Trophoblast cell (in vitro differentiated cells and primary cell): ENCODE data around the gene ZDHHC22.
A peak's percentile ranks its signal among the peaks of the same experiment; 100 is the strongest.

ENCODE experiments used
- DNase-seq, 2 donors: peaks; one replicate each; pipeline ENCODE4 v3.0.0-alpha.2; 2016
- H2AFZ ChIP-seq: 2 replicates; pipeline ENCODE4 v1.6.1; 2013; ENCODE audit warnings: low read length, moderate library complexity, mild to moderate bottlenecking; ENCODE audit not compliant: insufficient read depth, poor library complexity
- H2AK5ac ChIP-seq: 2 replicates; pipeline ENCODE4 v1.6.1; 2013; ENCODE audit warnings: mild to moderate bottlenecking, low read length
- H2BK120ac ChIP-seq: 2 replicates; pipeline ENCODE4 v1.6.1; 2013; ENCODE audit warnings: low read length, mild to moderate bottlenecking, moderate library complexity; ENCODE audit not compliant: insufficient read depth, poor library complexity
- H2BK12ac ChIP-seq: 2 replicates; pipeline ENCODE4 v1.6.1; 2013; ENCODE audit warnings: mild to moderate bottlenecking, low read length, moderate library complexity
- H2BK5ac ChIP-seq: 2 replicates; pipeline ENCODE4 v1.6.1; 2013; ENCODE audit warnings: low read length, low read depth, moderate library complexity, mild to moderate bottlenecking; ENCODE audit not compliant: poor library complexity
- H3K14ac ChIP-seq: 2 replicates; pipeline ENCODE4 v1.6.1; 2013; ENCODE audit warnings: mild to moderate bottlenecking, low read length
- H3K18ac ChIP-seq: 2 replicates; pipeline ENCODE4 v1.6.1; 2013; ENCODE audit warnings: mild to moderate bottlenecking, low read length
- H3K23ac ChIP-seq: 2 replicates; pipeline ENCODE4 v1.6.1; 2013; ENCODE audit warnings: low read length
- H3K27ac ChIP-seq: 2 replicates; pipeline ENCODE4 v1.5.1; 2013; ENCODE audit warnings: low read depth, mild to moderate bottlenecking, inconsistent platforms, low read length, moderate library complexity
- H3K27me3 ChIP-seq: 2 replicates; pipeline ENCODE4 v1.6.1; 2013; ENCODE audit warnings: inconsistent platforms, mild to moderate bottlenecking, low read length, moderate library complexity; ENCODE audit not compliant: insufficient read depth
- H3K36me3 ChIP-seq, 2 experiments: 1 replicate in 1 of 2; 2 replicates in 1 of 2; pipeline ENCODE4 v1.6.1; 2013; ENCODE audit warnings: low read length in 2 of 2, mild to moderate bottlenecking in 2 of 2, moderate library complexity in 1 of 2; ENCODE audit not compliant: insufficient read depth in 2 of 2, control insufficient read depth in 1 of 2
- H3K4ac ChIP-seq: 2 replicates; pipeline ENCODE4 v1.6.1; 2013; ENCODE audit warnings: low read depth, mild to moderate bottlenecking, low read length, moderate library complexity
- H3K4me1 ChIP-seq, 2 experiments: 1 replicate in 1 of 2; 2 replicates in 1 of 2; pipeline ENCODE4 v1.6.1; 2013; ENCODE audit warnings: low read length in 2 of 2, mild to moderate bottlenecking in 2 of 2, moderate library complexity in 1 of 2; ENCODE audit not compliant: insufficient read depth in 2 of 2, control insufficient read depth in 1 of 2
- H3K4me2 ChIP-seq: 2 replicates; pipeline ENCODE4 v1.6.1; 2013; ENCODE audit warnings: inconsistent platforms, mild to moderate bottlenecking, low read length, moderate library complexity
- H3K4me3 ChIP-seq: 2 replicates; pipeline ENCODE4 v1.5.1; 2013; ENCODE audit warnings: mild to moderate bottlenecking, low read depth, low read length, inconsistent platforms
- H3K79me1 ChIP-seq: one replicate; pipeline ENCODE4 v1.6.1; 2013; ENCODE audit warnings: low read length
- H3K79me2 ChIP-seq: 2 replicates; pipeline ENCODE4 v1.6.1; 2013; ENCODE audit warnings: low read length, mild to moderate bottlenecking; ENCODE audit not compliant: control insufficient read depth, insufficient read depth, poor library complexity
- H3K9ac ChIP-seq: 2 replicates; pipeline ENCODE4 v1.6.1; 2013; ENCODE audit warnings: mild to moderate bottlenecking, low read length
- H3K9me3 ChIP-seq: 2 replicates; pipeline ENCODE4 v1.6.1; 2013; ENCODE audit warnings: low read depth, mild to moderate bottlenecking, control low read depth, inconsistent platforms, low read length; ENCODE audit not compliant: insufficient read depth
- H4K12ac ChIP-seq: 2 replicates; pipeline ENCODE4 v1.6.1; 2013; ENCODE audit warnings: low read depth, mild to moderate bottlenecking, low read length, moderate library complexity
- H4K8ac ChIP-seq: 2 replicates; pipeline ENCODE4 v1.6.1; 2013; ENCODE audit warnings: low read depth, mild to moderate bottlenecking, low read length, moderate library complexity
- H4K91ac ChIP-seq: one replicate; pipeline ENCODE4 v1.6.1; 2013; ENCODE audit warnings: low read depth, mild to moderate bottlenecking, low read length, moderate library complexity
- WGBS: extraction: QIAGEN DNeasy Blood & Tissue Kit; methylation state at CpG from one replicate; pipeline ENCODE4 v1.1.7; 2013; ENCODE audit warnings: missing lambda C conversion rate; ENCODE audit not compliant: insufficient read length, insufficient coverage; ENCODE audit errors: extremely low coverage; 5-methylcytosine and 5-hydroxymethylcytosine counted together

The ZDHHC22 gene

GRCh38 chr14:77097006-77097699, 44.4 kb downstream of the ZDHHC22 start:
- H4K12ac ChIP-seq, result peak overlapping the region; percentile 55
- peak overlapping the region; percentile 76 for H2AFZ ChIP-seq
- H3K23ac ChIP-seq, result no peak overlapping the region
- peak overlapping the region; percentile 55 for H2BK12ac ChIP-seq
- peak overlapping the region; percentile 80 for H3K27ac ChIP-seq
- H2BK5ac ChIP-seq, result peak overlapping the region; percentile 63
- no peaks in the 10 kb centered on the region for H3K9me3 ChIP-seq
- H3K18ac ChIP-seq, result peak overlapping the region; percentile 58
- WGBS, result no CpG with 5 or more reads among the region's 20 CpGs
- H4K91ac ChIP-seq, result peak overlapping the region; percentile 87
- peak overlapping the region; percentile 59 for H3K4me2 ChIP-seq
- H3K27me3 ChIP-seq, result no peaks in the 10 kb centered on the region
- peak overlapping the region; percentile 59 for H2AK5ac ChIP-seq
- H3K4ac ChIP-seq, result peak overlapping the region; percentile 68
- H3K79me2 ChIP-seq, result peaks cover 14% of the 10 kb centered on the region
- peak overlapping the region; percentile 85 for H2BK120ac ChIP-seq
- peaks cover 4 to 9% of the 10 kb centered on the region in 2 experiments for H3K4me1 ChIP-seq
- DNase-seq, result peak in 1 of 2 donors; percentile 55
- no peaks in the 10 kb centered on the region for H3K36me3 ChIP-seq
- peak overlapping the region; percentile 79 for H3K14ac ChIP-seq
- peak overlapping the region; percentile 72 for H4K8ac ChIP-seq
- H3K79me1 ChIP-seq, result peaks cover 14% of the 10 kb centered on the region
- peak overlapping the region; percentile 73 for H3K9ac ChIP-seq
- H3K4me3 ChIP-seq, result peak overlapping the region; percentile 81

GRCh38 chr14:77094672-77095284, 46.8 kb downstream of the ZDHHC22 start:
- Histone ChIP-seq H2AK5ac (no peak overlapping the region), H3K36me3 (peaks cover 0 to 1% of the 10 kb centered on the region in 2 experiments), H3K14ac (no peak overlapping the region), H4K8ac (no peak overlapping the region), H2BK120ac (no peak overlapping the region), H3K79me2 (peaks cover 13% of the 10 kb centered on the region), H3K4ac (no peak overlapping the region), H2BK5ac (no peak overlapping the region), H3K27ac (no peak overlapping the region), H2AFZ (no peak overlapping the region), H3K27me3 (no peaks in the 10 kb centered on the region), H4K12ac (no peak overlapping the region), H3K23ac (no peak overlapping the region), H3K79me1 (peaks cover 14% of the 10 kb centered on the region), H3K4me2 (no peak overlapping the region), H3K9ac (no peak overlapping the region), H3K4me3 (no peak overlapping the region), H4K91ac (no peak overlapping the region), H2BK12ac (no peak overlapping the region), H3K9me3 (no peaks in the 10 kb centered on the region), H3K18ac (no peak overlapping the region), H3K4me1 (peaks cover 4 to 7% of the 10 kb centered on the region in 2 experiments)
- DNase-seq, result peak; percentile 80 to 93
- WGBS, result no CpG with 5 or more reads among the region's 8 CpGs

GRCh38 chr14:77092676-77093075, 48.9 kb downstream of the ZDHHC22 start:
- no peaks in the 10 kb centered on the region for H3K9me3 ChIP-seq
- no peak overlapping the region for H3K18ac ChIP-seq
- no peak overlapping the region for H3K9ac ChIP-seq
- H2AFZ ChIP-seq, result no peak overlapping the region
- H3K79me2 ChIP-seq, result peaks cover 5% of the 10 kb centered on the region
- no peak overlapping the region for H3K4me2 ChIP-seq
- no peak overlapping the region for H2BK5ac ChIP-seq
- peaks cover 0 to 1% of the 10 kb centered on the region in 2 experiments for H3K36me3 ChIP-seq
- H3K27me3 ChIP-seq, result no peaks in the 10 kb centered on the region
- H3K79me1 ChIP-seq, result peaks cover 19% of the 10 kb centered on the region
- H2BK120ac ChIP-seq, result no peak overlapping the region
- peaks cover 9 to 10% of the 10 kb centered on the region in 2 experiments for H3K4me1 ChIP-seq
- no peak overlapping the region for H3K23ac ChIP-seq
- DNase-seq, result no peak
- H2BK12ac ChIP-seq, result peak overlapping the region; percentile 63
- no peak overlapping the region for H3K14ac ChIP-seq
- H4K91ac ChIP-seq, result no peak overlapping the region
- no peak overlapping the region for H3K27ac ChIP-seq
- H4K8ac ChIP-seq, result no peak overlapping the region
- H4K12ac ChIP-seq, result no peak overlapping the region
- WGBS, result no CpG with 5 or more reads among the region's 3 CpGs
- H3K4ac ChIP-seq, result no peak overlapping the region
- no peak overlapping the region for H2AK5ac ChIP-seq
- H3K4me3 ChIP-seq, result no peak overlapping the region

- Histone ChIP-seq H4K91ac (no peak overlapping the region), H4K8ac (no peak overlapping the region), H2AFZ (no peak overlapping the region), H2BK120ac (no peak overlapping the region), H3K9me3 (no peaks in the 10 kb centered on the region), H3K4me3 (no peak overlapping the region), H3K9ac (no peak overlapping the region), H3K4me2 (no peak overlapping the region), H3K14ac (no peak overlapping the region), H3K36me3 (peaks cover 0 to 1% of the 10 kb centered on the region in 2 experiments), H3K79me1 (peaks cover 19% of the 10 kb centered on the region), H3K79me2 (peaks cover 2% of the 10 kb centered on the region), H4K12ac (no peak overlapping the region), H3K18ac (no peak overlapping the region), H2BK5ac (no peak overlapping the region), H3K27me3 (no peaks in the 10 kb centered on the region), H2BK12ac (no peak overlapping the region), H2AK5ac (no peak overlapping the region), H3K4ac (no peak overlapping the region), H3K4me1 (peaks cover 17 to 18% of the 10 kb centered on the region in 2 experiments), H3K23ac (no peak overlapping the region), H3K27ac (no peak overlapping the region)
- DNase-seq, result no peak
Measured at GRCh38 chr14:77091518-77091917, 50.1 kb downstream of the ZDHHC22 start.
